Head of caudate nucleus (tissue), 42 donors: ENCODE measurements around the gene PNPLA2.

Experiments used
- DNase-seq, 42 donors: peaks; one replicate each; pipeline versions ENCODE4 v3.0.0 to v3.0.0-alpha.2; 2020 to 2021; ENCODE audit warnings: mixed read lengths in 7 of 42
- intact Hi-C: fragments of 100-400 bp; cut with DNase I; formaldehyde crosslinking; loops from one replicate; pipeline ENCODE4 v1.15.0; 2022

The PNPLA2 gene

GRCh38 chr11:861105-861479 lies 42.4 kb downstream of the PNPLA2 start:
- intact Hi-C loops = no loop called here
- DNase-seq = no peak

- intact Hi-C loops = no loop called here
- no peak for DNase-seq
Measured at GRCh38 chr11:862081-862661, 43.5 kb downstream of the PNPLA2 start.

DNA sequence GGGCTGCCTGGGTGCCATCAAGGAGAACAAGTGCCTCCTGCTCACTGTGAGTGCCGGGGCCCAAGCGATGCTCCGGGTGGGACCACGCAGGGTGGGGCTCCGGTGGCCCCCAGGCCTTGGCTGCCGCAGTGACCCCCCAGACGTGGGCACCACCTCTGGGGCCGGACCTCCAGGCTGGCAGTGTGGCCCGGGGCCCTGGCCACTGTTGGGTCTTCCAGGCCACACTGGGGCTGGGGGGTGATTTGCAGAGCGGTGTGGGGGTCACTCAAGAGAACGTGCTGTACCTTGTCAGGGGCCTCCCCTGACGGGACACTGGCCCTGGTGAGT lies 43.9 kb downstream of the PNPLA2 start:
- DNase-seq = no peak
- intact Hi-C loops = no loop called here

DNA sequence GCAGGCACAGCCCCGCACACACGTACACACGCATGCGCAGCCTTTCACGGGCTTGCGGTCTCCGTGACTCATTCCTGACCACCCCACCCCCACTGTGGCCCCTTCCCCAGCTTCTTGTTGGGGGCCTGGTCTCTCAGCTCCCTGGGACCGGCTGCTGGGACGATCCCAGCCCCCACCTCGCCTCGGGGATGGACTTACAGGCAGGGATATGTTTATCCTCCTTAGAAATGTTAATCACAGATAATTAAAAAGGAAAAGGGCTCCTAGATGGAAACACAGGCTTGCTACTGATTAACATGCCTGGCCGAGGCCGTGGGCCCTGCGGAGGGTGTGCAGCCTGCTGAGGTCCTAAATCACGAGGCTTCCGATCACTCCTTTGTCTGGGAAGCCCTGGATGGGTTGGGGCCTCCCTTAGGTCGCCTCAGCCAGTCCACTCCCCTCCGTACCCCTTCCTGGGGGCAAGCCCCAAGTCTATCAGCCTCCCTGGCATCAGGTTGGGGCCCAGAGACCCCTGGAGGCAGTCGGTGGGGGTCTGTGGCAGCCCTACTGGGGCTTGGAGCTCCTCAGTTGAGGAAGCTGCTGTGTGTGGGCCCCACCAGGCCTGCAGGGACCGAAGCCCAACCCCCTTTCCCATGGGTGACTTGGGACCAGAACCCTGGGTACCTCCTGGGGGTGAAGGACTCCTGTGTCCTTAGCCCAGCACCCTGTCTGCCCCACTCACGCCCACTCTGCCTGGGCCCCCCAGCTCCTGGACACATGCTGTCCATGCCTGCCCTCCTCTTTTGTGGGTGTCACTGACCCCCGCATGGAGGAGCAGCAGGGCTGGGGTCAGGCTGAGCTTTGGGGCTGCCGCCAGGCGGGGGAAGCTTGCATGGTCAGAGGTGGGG lies 44.6 kb downstream of the PNPLA2 start:
- DNase-seq = no peak
- intact Hi-C loops = no loop called here

GRCh38 chr11:863910-864827 lies 45.5 kb downstream of the PNPLA2 start:
- DNase-seq = no peak

DNA sequence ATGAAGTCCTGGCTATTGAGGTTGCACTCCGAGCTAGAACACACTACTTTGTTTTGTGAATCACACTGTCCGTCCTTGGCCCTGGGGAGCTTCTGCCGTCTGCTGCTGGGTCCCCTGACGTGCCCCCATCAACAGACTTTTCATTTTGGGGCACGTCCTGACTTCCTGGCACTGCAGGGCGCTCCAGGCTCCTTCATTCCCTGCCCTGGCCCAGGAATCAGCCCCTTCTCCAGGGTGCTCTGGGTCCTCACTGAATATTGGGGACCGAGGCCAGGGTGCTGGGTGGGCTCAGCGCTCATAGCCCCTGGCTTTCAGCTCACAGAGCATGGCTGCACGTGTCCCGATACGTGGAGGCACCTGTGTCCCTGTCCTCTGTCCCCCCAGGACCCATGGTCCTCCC lies 46.2 kb downstream of the PNPLA2 start:
- DNase-seq = no peak
- intact Hi-C loops = no loop called here

More at GRCh38 chr11:863910-864827, 45.5 kb downstream of the PNPLA2 start:
- intact Hi-C loops = no loop called here

DNA sequence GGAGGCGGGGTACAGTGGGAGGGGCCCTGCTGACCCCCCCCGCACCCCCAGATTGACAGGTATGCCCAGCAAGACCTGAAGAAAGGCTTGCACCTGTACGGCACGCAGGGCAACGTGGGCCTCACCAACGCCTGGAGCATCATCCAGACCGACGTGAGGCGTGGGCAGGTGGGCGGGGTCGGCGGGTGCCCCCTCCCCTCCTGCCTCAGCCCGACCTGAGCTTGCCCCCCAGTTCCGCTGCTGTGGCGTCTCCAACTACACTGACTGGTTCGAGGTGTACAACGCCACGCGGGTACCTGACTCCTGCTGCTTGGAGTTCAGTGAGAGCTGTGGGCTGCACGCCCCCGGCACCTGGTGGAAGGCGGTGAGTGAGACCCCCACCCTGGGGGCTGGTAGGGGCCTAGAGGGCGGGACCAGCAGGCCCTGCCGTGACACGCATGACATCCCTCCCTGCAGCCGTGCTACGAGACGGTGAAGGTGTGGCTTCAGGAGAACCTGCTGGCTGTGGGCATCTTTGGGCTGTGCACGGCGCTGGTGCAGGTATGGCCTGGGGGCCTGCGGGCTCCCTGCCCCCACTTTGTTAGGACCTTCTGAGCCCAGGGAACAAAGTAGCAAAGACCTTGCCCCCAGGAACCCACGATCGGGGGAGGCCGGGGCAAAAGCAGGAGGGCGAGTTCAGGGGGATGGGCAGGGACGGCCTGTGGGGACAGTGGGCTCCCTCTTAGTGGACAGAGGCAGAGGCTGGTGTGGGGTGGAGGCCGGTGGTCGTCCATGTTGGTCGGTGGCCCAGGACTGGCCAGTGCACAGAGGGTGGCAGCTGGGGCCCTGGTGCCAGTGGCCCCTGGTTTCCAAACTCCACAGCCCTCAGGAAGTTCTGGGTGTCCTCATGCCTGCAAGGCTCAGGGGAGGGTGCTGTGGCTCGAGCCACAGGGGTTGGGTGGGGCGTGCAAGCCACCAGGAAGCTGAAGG lies 47.0 kb downstream of the PNPLA2 start:
- intact Hi-C loops = no loop called here
- DNase-seq = no peak

GRCh38 chr11:866481-866880 lies 47.8 kb downstream of the PNPLA2 start:
- no peak for DNase-seq
- intact Hi-C loops = no loop called here

DNA sequence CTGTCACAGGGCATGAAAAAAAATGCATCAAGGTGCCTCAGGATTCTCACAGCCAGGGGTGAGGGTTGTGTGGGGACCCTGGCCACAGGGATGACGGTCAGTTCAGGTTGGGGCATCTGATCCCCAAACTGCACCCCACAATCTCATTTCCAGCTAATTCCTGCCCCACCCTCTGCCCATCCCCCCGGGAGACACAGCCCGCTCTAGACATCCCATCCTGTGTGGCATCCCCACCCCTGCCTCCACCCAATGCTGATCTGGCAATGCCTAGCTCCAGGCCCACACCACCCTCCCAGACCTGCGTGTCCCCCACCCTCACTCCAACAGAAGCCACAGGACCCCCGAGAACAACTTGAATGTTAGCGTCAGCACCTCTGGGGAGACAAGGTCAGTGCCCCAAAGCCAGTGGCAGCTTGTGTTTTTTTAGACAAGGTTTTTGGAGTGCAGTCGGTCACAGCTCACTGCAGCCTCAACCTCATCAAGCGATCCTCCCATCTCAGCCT lies 49.2 kb downstream of the PNPLA2 start:
- no peak for DNase-seq
- intact Hi-C loops = no loop called here

GRCh38 chr11:868394-868793 lies 49.7 kb downstream of the PNPLA2 start:
- intact Hi-C loops = no loop called here
- DNase-seq = no peak

DNA sequence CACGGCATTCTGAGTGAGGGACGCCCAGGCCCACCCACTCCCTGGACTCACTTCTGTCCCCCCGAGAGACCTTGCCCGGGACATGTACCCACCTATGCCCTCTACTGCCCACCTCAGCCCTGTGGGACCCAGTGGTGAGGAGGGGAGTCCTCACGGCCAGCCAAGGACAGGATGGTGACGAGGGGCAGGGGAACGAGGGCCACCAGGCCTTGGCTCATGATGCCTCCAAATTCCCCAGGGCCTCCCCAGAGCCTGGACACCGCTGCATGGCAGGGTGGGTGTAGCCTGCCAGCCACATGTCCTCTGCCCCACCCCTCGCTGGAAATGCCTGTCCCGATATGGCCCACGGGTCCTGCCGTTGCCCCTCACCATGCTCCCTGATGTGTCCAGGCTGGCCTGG lies 50.1 kb downstream of the PNPLA2 start:
- intact Hi-C loops = no loop called here

GRCh38 chr11:869399-870126 lies 50.8 kb downstream of the PNPLA2 start:
- intact Hi-C loops = no loop called here
- DNase-seq = no peak

More for the DNA sequence above, 50.1 kb downstream of the PNPLA2 start:
- no peak for DNase-seq

DNA sequence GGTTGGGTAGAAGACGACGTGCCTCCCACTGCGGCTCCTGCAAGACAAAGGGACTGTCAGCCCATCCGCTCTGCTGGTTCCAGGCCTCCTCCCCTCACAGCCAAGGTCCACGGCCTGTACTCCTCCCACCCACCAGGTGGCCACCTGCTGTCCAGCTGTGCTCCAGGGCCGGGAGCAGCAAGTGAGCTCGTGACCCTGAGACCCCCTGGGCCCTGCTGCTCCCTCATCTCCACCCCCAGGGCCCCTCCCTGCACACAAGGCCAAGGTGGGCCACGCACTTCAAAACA lies 51.4 kb downstream of the PNPLA2 start:
- intact Hi-C loops = no loop called here
- DNase-seq = no peak

DNA sequence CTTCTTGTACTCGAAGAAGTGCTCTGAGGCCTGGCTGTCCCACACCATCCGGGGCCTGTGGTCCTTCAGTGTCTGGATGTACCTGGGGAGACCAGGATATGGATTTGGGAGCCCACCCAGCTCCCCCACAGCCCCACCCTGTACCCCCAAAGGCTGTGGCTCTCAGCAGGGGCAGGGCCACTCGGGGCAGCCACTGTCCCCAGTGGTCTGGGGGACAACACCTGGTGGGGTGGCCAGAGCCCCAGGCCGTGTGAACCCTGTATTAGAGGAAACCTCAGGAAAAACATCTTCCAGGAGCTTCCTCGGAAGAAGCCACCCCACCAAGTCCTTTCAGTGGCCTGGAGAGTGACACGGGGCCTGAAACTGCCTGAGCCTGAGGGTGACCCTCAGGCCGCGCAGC lies 51.7 kb downstream of the PNPLA2 start:
- intact Hi-C loops = no loop called here
- no peak for DNase-seq

GRCh38 chr11:871472-871871 lies 52.8 kb downstream of the PNPLA2 start:
- intact Hi-C loops = no loop called here
- DNase-seq = no peak

DNA sequence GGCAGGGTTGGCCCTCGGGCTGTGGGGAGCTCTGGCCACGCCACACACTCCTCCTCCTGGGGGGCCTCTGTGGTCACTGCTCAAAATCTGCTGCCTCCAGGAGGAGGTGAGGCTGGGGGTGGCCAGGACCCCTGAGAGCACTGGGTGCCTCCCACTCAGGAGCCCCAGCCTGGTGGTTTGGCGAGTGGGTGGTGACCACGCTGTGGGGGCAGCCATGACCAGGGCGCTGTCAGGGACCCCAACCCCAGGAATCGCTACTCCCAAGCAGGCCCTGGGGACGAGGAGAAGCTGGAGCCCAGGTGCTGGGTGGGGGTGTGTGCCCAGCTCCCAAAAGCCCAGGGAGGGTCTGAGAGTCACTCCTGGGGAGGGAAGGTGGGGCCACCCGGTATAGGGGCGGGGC lies 54.1 kb downstream of the PNPLA2 start:
- intact Hi-C loops = no loop called here
- DNase-seq = no peak

DNA sequence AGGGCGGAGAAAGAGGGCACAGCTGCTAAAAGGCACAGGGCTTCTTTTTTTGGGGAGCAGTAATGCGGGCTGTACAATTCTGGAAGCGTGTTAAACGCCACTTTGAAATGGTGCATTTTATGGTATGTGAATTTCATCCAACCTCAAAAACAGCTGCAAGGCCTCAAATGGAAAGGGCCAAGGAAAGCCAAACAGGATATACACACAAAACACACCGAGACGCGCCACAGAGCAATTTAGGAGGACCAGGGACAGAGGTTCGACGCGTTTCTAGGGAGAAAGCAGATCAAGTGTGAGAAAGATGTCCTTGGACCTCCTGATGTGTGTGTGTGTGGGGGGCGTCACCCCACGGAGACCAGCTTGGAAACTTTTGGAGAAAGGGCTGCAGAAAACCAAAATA lies 55.0 kb downstream of the PNPLA2 start:
- intact Hi-C loops = no loop called here

More for the DNA sequence above, 55.0 kb downstream of the PNPLA2 start:
- DNase-seq = no peak
